ENCODE measurements around the gene THAP12. TPM values are rescaled to one million over a fixed set of nuclear protein-coding genes. Genes with fewer than 3 reads are reported as not detected.
"Not testable (repeated sequence)": the region's sequence is repeated elsewhere in the genome, so short reads cannot be mapped to it uniquely, and the experiment has no call there.

THAP12 gene
- total RNA-seq, 3 donors from 2014 or later: 33.5 to 48.1 (median 35.2) TPM

DNA sequence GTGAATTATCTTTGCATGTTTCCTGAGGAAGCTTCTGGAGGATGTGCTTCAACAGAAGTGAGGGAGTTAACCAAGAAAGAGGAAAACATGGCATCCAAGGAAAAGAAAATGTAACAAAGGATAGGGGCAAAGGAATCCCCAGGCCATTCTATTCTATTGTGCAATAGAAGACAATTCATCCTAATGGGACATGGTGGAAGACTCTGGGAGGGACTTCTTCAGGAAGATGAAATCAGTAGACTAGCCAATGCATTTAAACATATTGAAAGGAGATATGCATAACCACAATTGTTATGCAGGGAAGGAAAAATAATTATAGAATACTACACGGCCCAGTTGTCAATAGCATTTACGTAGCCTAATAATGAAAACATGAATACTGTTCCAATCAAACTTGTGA lies 55.7 kb downstream of the THAP12 start:
- ATAC-seq: no peak
- intact Hi-C loops (cut with DNase I, micrococcal nuclease): no loop called here
- Histone ChIP-seq H3K36me3 (ENCODE audit: low read depth) (no peaks in the 10 kb centered on the region), H3K4me3 (no peak overlapping the region), H3K4me1 (ENCODE audit: low read depth) (peaks cover 8% of the 10 kb centered on the region), H3K9me3 (no peaks in the 10 kb centered on the region)
- TF ChIP-seq, protein P1, sequence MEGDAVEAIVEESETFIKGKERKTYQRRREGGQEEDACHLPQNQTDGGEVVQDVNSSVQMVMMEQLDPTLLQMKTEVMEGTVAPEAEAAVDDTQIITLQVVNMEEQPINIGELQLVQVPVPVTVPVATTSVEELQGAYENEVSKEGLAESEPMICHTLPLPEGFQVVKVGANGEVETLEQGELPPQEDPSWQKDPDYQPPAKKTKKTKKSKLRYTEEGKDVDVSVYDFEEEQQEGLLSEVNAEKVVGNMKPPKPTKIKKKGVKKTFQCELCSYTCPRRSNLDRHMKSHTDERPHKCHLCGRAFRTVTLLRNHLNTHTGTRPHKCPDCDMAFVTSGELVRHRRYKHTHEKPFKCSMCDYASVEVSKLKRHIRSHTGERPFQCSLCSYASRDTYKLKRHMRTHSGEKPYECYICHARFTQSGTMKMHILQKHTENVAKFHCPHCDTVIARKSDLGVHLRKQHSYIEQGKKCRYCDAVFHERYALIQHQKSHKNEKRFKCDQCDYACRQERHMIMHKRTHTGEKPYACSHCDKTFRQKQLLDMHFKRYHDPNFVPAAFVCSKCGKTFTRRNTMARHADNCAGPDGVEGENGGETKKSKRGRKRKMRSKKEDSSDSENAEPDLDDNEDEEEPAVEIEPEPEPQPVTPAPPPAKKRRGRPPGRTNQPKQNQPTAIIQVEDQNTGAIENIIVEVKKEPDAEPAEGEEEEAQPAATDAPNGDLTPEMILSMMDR (IDR thresholded peaks at IDR 0.05): no peak
- no peak for DNase-seq

DNA sequence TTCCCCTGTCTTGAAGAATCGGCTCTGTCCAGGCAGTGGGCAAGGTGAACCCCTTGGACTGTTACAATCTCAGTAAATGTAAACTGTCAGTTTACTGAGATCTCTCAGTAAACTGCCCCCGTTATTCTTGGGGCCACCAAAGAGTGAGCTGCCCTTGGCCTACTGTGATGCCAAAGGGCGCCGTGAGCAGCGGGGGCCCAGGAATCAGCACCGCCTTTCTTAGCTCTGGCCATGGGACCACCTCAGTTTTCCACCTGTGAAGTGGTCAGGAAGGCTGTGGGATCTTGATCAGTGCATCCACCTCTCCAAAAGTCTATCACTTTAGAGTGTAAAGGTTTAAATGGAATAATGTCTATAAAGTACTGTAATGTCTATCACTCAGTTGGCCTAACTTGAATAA lies 57.1 kb downstream of the THAP12 start:
- intact Hi-C loops (cut with DNase I, micrococcal nuclease): no loop called here
- Histone ChIP-seq H3K9me3 (no peaks in the 10 kb centered on the region), H3K4me1 (ENCODE audit: low read depth) (peaks cover 8% of the 10 kb centered on the region), H3K36me3 (ENCODE audit: low read depth) (no peaks in the 10 kb centered on the region), H3K4me3 (no peak overlapping the region)
- no peak for ATAC-seq
- TF ChIP-seq, protein P1 (IDR thresholded peaks at IDR 0.05): no peak
- DNase-seq: no peak

DNA sequence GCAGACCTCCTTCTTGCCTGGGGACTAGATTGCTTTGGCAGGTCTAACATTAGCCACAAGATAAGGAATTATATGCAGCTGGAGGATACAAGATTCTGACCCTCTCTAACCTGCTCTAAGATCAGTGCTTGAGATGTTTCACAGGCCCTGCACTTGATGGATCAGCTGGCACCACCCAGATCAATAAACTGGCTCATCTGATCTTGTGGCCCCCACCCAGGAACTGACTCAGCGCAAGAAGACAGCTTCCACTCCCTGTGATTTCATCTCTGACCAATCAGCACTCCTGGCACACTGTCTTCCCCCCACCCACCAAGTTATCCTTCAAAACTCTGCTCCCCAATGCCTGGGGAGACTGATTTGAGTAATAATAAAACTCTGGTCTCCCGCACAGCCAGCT lies 57.6 kb downstream of the THAP12 start:
- H3K4me1 ChIP-seq (ENCODE audit: low read depth); H3K9me3 ChIP-seq; DNase-seq; intact Hi-C loops (cut with DNase I, micrococcal nuclease); ATAC-seq; H3K4me3 ChIP-seq; H3K36me3 ChIP-seq (ENCODE audit: low read depth): not testable (repeated sequence)

DNA sequence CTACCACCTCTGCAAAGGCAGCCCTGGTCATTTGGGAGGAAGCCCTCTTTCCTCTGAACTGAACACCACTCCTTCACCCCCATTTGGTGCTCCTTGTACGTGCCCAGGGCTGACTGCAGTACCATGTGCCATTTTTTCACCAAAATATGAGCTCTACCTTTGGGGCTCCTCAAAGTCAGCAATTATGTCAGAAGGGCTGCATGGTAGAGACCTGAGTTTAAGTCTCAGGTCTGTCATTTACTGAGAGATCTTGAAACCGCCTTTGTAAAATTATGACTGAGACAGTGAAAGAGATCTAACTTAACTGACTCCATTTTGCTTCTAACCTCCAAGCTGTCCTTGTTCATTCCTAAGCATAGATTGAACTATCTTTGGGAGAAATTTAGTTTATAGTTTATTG lies 58.0 kb downstream of the THAP12 start:
- Histone ChIP-seq H3K36me3 (ENCODE audit: low read depth) (no peaks in the 10 kb centered on the region), H3K9me3 (no peaks in the 10 kb centered on the region), H3K4me1 (ENCODE audit: low read depth) (peaks cover 8% of the 10 kb centered on the region), H3K4me3 (no peak overlapping the region)
- TF ChIP-seq, protein P1 (IDR thresholded peaks at IDR 0.05): no peak
- DNase-seq (no peak), ATAC-seq (no peak)
- intact Hi-C loops (cut with DNase I, micrococcal nuclease): no loop called here

DNA sequence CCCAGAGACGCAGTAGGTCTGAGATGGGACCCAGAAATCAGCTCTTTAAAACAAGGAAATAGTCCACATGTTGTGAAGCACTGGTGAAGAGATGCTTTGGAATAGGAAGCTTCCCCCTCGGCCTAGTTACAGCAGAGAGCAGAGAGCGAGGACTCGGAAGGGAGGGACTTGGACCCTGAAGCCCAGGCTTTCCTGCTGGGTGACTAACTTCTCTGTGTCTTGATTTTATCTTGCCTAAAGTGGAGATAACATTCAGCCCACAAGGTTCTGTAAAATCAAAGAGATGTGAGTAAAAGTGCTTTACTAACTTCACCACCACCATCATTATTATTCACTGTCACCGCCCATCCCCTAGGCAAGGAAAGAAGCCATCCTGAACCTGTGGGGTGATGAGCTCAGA lies 58.4 kb downstream of the THAP12 start:
- Histone ChIP-seq H3K4me3 (no peak overlapping the region), H3K9me3 (no peaks in the 10 kb centered on the region), H3K4me1 (ENCODE audit: low read depth) (peaks cover 8% of the 10 kb centered on the region), H3K36me3 (ENCODE audit: low read depth) (no peaks in the 10 kb centered on the region)
- DNase-seq: no peak
- TF ChIP-seq, protein P1 (IDR thresholded peaks at IDR 0.05): no peak
- intact Hi-C loops (cut with DNase I, micrococcal nuclease): no loop called here
- ATAC-seq: no peak

DNA sequence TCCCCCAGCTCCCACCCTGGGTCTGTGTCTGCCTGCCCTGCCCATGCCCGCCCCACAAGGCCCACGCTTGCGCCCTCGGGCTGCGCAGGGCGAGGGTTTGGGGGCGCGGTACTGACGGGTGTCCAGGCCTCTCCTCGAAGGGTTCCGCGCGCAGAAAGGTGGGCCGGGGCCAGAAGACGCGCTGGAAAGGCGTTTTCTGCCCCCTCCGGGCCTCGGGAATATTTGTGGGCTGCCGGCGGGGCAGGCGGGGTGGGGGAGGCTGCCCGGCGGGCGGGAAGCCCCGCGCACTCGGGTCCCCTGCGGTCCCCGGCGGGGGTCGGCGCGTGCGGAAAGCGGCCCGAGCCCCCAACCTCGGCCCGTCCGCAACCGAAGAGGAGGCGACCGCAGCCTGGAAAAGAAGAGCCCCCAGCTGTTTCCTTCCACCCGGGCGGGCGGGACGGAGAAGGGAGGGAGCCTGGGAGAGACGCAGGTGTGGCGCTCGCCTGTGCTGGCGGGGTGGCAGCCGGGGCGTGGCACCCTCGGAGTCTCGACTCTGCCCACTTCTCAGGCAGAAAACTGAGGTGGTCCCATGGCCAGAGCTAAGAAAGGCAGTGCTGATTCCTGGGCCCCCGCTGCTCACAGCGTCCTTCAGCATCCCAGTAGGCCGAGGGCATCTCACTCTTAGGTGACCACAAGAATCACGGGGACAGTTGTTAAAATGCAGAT lies 59.0 kb downstream of the THAP12 start:
- peaks cover 8% of the 10 kb centered on the region for H3K4me1 ChIP-seq (ENCODE audit: low read depth)
- H3K4me3 ChIP-seq: no peak overlapping the region
- H3K36me3 ChIP-seq (ENCODE audit: low read depth): no peaks in the 10 kb centered on the region
- intact Hi-C loops (cut with DNase I, micrococcal nuclease): no loop called here
- DNase-seq (peak; percentile 43 to 68 (median 61)), ATAC-seq (peak; percentile 75)
- no peaks in the 10 kb centered on the region for H3K9me3 ChIP-seq
- TF ChIP-seq, protein P1 (IDR thresholded peaks at IDR 0.05): no peak
